ENCODE results near the gene CD22.
"Not testable (repeated sequence)": the region's sequence is repeated elsewhere in the genome, so short reads cannot be mapped to it uniquely, and the experiment has no call there.

The CD22 gene

DNA sequence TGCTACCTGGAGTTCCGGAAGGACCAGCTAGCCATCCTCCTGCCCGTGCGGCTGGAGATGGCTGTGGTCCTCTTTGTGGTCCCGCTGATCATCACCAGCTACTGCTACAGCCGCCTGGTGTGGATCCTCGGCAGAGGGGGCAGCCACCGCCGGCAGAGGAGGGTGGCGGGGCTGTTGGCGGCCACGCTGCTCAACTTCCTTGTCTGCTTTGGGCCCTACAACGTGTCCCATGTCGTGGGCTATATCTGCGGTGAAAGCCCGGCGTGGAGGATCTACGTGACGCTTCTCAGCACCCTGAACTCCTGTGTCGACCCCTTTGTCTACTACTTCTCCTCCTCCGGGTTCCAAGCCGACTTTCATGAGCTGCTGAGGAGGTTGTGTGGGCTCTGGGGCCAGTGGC lies 30.4 kb downstream of the CD22 start:
- DNase-seq (ENCODE audit: low read depth), result not testable (repeated sequence)

DNA sequence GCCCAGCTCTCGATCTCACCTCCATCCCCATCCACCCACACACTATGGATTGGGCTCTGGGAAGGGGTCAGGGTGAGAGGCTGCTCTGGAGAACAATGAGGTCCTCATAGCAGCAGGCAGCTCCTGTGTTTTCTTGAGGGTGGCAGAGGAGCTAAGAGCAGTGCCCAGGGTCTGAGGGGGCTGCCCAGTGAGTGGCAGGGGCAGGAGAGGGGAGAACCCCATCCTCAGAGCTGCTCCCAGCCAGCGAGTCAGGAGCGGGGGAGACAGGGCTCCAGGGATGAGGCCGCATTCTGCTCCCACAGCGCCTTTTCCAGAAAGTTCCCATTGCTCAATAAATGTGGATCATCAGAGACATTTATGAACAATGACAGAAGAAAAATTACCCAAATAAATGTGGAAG lies 31.1 kb downstream of the CD22 start:
- DNase-seq (ENCODE audit: low read depth), result not testable (repeated sequence)

DNA sequence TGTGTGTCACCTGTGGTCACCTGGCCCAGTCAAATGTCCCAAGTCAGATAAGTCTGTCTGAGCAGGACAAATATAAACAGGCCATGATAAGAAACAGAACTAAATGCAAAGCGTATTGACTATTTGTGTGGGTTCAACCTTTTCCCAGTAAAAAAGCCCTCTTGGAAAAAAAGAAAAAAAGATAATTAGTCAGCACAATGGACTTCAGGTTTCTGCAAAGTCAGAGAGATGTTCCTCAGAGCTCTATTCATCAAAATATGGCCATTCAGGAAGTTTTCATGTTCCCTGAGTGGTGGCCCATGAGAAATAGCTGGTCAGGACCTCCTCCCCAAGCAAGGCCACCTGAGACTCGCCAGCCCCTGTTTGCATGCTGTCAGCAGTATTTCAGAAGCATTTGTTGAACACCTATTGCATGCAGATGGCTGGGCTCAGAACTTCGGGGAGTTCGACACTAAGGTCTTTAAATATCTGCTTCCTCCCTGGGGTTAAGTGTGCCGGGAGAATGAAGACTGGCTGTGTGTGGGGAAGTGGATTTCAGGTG lies 32.0 kb downstream of the CD22 start:
- DNase-seq (ENCODE audit: low read depth), result no peak

DNA sequence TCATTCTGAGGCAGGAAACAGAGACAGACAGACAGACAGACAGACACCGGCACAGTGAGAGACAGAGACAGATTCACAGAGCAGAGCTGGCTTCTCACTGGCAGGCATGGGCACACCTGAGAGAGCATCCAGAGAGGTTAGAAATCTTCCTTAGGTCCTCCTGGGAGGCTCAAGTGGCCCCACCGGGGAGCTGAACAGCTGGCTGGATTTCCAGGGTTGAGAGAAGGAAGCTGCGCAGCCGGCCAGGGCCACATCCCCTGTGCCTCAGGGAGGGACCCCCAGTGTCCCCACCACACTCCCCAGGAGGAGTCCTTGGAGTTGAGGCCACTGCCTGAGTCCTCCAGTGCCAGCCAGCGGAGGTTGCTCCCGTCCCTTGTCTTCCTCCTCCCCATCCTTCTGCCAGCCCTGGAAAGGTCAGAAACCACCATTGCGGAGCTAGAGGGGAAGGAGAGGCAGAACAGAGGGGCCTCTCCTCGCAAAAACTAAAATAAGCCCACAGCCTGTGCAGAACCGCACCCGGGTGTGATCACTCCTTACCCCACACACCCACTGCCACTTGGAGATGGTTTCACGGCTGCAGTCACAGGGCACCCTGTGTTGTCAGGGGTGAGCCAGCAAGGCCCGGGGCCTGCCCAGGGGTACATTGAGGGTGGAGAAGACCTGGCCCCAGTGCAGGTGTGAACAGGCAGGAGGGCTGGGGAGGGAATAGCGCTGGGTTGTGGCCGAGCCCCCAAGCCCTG lies 33.4 kb downstream of the CD22 start:
- no peak for DNase-seq (ENCODE audit: low read depth)

DNA sequence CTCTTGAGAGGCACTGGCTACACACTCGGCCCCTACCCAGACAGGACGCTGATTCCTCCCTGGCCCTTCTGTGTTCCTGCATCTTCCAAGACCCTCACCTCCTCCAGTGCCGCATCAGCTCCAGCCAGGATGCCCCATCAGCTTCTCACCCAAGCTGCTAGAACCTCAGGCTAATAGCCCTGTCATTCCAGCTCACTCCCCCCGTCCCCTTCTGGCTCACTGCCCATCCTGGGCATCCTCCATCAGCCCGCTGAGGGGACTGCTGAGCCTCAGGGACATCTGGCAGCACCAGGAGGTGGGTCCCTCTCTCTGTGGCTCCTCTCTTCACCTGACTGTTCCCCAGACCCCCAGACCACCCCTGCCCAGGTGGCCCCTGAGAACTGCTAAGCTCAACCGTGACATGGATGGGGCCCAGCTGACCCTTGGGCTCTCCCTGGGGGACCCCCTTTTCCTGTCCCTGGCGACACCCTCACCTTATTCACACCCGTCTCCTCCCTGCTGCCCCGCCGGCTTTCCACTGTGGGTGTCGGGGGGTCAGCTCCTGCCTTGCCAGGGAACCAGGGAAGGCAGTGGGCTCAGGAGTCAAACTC lies 34.1 kb downstream of the CD22 start:
- DNase-seq (ENCODE audit: low read depth), result no peak

DNA sequence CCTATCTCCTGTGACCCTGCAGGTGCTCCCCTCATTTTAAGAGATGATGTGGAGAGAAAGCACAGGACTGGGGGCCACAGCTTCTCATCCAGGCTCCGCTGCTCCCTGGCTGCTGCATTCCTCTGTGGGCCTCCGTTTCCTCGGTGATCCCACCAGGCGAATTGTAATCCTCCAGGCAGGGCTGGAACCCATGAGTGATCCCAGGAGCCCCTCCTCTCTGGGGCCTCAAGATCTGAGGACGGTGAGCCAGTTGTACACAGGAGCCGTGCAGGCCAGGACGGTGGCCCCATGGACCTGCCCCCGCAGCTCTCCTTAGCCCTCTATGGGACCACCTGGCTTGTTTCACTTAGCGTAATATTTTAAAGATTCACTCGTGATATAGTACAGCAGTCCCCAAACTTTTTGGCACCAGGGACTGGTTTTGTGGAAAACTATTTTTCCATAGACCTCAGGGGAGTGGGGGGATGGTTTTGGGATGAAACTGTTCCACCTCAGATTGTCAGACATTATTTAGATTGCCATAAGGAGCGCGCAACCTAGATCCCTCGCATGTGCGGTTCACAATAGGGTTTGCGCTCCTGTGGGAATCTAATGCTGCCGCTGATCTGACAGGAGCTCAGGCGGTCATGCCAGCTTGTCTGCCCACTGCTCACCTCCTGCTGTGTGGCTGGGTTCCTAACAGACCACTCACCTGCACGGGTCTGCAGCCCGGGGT lies 34.9 kb downstream of the CD22 start:
- no peak for DNase-seq (ENCODE audit: low read depth)

DNA sequence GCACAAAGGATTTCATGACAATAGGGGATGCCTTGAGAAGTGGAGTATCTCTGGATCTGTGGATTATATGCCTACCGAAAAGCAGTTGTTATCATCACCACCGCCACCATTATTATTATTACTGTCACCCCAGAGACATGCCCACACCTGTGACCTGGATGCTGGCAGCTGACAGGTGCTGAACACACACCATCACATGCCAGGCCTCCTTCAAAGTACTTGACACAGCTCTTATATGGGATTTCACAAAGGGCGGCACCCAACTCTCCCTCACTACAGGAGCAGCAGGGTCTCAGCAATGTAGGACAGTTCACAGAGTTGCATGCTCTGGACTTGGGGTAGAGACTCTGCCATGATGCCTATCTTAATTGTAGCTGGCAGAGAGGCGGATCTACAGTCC lies 36.3 kb downstream of the CD22 start:
- DNase-seq (ENCODE audit: low read depth), result no peak

DNA sequence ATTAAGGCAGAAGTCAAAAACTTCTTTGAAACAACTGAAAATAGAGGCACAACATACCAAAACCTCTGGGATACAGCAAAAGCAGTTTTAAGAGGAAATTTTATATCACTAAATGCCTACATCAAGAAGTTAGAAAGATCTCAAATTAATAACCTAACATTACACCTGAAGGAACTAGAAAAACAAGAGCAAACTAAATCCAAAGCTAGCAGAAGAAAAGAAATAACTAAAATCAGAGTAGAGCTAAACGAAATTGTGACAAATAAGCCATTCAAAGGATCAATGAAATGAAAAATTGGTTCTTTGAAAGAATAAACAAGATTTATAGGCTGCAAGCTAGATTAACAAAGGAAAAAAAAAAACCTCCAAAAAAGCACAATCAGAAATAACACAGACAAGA lies 39.4 kb downstream of the CD22 start:
- DNase-seq (ENCODE audit: low read depth), result no peak

DNA sequence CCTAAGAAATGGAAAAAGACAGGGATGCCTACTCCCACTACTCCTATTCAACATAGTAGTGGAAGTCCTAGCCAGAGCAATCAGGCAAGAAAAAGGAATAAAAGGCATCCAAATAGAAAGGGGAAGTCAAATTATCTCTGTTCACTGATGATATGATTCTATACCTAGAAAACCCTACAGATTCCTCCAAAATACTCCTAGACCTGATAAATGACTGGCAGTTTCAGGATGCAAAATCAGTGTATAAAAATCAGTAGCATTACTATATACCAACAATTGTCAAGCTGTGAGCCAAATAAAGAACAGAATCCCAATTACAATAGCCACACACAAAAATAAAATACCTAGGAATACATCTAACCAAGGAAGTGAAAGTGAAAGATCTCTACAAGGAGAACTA lies 40.5 kb downstream of the CD22 start:
- DNase-seq (ENCODE audit: low read depth), result no peak

DNA sequence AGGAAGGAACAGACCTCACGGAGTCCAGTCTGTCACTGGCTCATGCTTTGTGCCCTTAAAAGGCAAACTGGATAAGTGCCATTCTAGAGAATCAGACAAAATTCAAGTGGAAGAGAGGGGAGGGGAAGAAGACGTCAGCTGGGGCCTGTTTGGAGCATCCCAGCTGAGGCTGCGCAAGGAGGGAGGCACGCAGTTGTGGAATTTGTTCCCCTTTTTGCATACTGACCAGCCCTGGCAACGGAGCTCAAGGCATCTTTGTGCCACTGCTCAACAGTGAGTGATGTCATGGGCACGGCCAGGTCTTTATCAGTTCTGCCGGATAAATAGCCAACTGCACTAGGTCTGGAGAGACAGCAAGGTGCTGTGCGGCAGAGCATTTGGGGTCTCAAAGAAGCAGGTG lies 41.7 kb downstream of the CD22 start, which contains the start of gene GPR42:
GPR42 (plus strand) TSS at position 347 of the 400 bp plus-strand sequence. CDS start 292 bp downstream, outside the sequence.
- no peak for DNase-seq (ENCODE audit: low read depth)

DNA sequence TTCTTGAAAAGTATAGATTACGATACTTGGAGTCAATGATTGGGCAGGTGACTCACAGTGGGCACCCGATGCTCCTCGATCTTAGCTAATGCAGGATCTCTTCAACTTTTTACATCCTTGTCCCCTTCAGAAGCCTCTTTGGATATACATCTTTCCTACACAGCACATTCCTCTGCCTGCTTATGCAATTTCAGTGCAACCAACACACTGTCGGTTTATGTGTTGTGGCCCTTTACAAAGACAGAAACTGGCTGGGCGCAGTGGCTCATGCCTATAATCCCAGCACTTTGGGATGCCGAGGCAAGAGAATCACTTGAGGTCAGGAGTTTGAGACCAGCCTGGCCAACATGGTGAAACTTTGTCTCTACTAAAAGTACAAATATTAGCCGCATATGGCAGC lies 44.5 kb downstream of the CD22 start:
- DNase-seq (ENCODE audit: low read depth), result no peak

DNA sequence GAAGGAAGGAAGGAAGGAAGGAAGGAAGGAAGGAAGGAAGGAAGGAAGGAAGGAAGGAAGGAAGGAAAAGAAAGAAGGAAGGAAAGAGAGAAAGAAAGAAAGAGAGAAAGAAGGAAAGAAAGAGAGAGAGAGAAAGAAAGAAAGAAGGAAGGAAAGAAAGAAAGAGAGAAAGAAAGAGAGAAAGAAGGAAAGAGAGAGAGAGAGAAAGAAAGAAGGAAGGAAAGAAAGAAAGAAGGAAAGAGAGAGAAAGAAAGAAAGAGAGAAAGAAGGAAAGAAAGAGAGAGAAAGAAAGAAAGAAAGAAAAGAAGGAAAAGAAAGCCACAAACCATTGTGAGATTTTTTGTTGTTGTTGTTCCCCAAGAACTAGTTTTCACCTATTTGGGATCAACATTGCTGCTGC lies 45.0 kb downstream of the CD22 start:
- DNase-seq (ENCODE audit: low read depth), result not testable (repeated sequence)

DNA sequence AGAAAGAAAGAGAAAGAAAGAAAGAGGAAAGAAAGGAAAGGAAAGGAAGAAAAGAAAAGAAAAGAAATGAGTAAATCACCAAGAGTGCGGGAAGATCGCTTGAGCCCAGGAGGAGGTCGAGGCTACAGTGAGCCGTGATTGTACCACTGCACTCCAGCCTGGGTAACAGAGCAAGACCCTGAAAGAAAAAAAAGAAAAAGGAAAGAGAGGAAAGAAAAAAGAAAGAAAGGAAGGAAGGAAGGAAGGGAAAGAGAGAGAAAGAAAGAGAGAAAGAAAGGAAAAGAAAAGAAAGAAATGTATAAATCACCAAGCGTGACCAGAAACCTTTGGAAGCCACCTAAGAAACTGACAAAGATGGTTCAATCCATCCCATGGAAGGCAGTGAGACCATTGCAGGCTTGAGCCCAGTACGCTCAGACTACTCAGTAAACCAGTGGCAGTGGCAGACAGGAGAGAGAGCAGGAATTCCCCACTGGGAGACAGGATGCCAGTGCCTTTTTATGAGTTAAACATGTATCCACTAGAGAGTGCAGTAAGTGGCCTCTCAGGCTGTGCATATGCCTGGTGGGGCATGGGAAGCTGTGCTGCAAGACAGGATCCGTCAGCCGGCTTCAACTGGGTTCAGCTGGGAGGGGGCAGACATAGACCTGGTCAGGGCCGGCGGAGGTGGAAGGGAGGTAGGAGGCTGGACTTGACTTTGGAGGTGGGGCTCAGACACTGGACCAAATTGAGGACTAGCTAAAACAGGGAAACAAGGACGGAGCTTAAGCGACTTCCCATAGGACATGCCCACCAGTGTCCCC lies 46.7 kb downstream of the CD22 start:
- DNase-seq (ENCODE audit: low read depth), result no peak

DNA sequence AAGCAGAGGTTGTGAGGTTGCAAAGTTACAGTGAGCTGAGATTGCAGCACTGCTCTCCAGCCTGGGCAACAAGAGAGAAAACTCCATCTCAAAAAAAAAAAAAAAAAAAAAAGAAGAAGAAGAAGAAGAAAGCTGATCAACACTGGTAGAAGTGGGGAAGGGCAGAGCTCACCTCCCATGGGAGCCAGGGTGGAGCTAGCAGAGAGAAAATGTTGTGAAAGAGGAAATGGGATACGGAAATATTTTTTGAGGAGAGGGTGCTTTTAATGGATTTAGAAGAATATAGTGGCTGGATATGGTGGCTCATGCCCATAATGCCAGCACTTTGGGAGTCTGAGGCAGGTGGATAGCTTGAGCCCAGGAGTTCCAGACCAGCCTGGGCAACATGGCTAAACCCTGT lies 48.7 kb downstream of the CD22 start:
- no peak for DNase-seq (ENCODE audit: low read depth)

DNA sequence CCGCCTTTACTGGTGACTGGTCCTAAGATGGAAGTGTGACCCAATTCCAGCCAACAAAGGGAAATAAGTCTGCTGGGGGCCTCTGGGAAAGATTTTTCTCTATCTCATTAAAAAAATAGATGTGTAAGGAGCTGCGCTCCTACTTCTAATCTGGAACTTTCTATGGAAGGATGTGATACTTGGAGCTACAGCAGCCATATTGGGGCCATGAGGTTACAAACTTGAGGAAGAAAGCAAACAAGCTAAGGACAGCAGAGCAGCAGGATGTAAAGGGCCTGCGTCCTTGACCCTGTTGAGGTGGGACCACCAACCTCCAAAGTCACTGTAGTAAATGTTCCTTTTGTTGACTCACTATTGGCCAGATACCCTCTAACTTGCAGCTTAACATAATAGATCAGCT lies 49.4 kb downstream of the CD22 start:
- no peak for DNase-seq (ENCODE audit: low read depth)

DNA sequence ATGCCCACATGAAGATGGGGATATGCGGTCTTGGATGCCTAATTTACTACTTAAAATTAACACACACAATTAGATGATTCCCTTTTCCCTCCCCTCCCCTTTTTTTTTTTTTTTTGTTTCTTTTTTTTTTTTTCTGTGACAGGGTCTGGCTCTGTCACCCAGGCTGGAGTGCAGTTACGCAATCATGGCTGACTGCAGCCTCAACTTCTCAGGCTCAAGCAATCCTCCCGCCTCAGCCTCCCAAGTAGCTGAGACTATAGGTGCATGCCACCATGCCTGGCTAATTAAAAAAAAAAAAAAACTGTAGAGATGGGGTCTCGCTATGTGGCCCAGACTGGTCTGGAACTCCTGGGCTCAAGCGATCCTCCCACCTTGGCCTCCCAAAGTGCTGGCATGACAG lies 50.6 kb downstream of the CD22 start:
- DNase-seq (ENCODE audit: low read depth), result not testable (repeated sequence)

DNA sequence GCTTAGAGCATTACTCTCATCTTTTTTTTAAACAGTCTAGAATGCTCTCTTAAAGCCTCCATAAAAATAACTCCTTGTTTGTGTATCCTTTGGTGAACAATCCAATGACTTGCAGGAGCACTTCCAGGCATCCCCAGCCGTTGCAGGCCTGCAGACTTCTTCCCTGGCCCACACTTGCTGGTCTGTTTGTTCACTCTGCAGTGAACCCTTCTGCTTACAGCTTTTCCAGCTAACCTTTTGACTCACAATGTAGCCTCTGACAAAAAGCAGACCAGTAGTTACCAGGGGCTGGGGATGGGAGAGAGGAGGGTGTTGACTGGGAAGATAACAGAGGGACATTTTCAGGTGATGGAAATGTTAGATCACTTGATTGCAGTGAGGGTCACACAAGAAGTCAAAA lies 51.0 kb downstream of the CD22 start:
- no peak for DNase-seq (ENCODE audit: low read depth)

DNA sequence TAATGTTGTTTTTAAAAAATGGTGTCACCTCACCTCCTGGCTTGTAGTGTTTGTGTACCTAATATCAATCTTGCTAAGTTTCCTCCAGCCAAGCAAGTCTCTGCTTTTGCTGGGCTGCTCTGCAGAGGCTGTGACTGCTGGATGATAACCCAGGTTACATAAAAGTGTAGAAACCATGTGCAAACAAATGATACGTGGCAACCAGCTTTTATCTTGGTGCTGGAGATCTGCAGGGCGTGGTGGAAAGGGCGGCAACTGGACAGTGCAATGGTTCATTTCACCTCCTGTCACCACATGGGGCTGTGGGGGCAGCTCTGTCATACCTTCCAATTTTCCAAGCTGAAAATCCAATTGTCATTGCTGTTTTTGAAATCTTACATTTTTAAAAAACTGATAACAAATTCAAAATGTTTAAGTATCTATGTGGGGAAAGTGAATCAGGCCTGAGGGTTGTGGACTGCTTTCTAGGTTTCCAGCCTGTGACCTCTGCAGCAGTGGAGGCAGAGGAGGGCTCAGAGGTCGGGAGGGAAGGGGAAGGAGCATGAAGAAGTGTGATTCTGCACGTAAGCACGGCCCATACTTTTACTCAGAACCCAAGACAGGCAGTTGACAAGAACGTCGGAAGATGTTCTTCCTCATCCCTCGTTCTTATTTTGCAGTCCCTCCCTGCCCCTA lies 51.6 kb downstream of the CD22 start:
- DNase-seq (ENCODE audit: low read depth), result no peak

DNA sequence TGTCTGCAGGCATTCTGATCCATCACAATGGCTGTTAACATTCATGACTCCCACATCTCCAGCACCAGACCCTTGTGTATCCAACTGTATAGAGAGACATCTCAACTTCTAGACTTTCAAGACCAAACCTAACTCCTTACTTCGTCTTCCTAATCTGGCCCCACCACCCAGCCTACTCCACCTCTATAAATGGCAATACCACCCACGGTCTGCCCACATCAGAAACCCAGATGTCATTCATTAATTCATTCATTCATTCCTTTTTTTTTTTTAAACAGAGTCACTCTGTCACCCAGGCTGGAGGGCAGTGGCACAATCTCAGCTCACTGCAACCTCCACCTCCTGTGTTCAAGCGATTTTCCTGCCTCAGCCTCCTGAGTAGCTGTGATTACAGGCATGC lies 52.3 kb downstream of the CD22 start:
- no peak for DNase-seq (ENCODE audit: low read depth)

DNA sequence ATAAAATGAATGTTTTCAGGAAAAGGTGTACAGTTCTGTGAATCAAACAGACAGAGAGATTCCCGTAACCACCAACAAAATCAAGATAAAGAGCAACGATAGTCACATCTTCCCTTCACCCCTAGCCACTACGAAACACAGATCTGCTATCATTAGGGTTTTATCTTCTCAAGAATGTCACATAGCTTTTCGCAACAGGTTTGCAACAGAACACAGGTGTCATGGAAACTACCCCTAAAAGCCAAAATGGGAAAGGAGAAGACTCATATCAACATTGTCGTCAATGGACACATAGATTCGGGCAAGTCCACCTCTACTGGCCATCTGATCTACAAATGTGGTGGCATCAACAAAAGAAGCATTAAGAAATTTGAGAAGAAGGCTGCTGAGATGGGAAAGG lies 52.9 kb downstream of the CD22 start:
- DNase-seq (ENCODE audit: low read depth), result no peak

DNA sequence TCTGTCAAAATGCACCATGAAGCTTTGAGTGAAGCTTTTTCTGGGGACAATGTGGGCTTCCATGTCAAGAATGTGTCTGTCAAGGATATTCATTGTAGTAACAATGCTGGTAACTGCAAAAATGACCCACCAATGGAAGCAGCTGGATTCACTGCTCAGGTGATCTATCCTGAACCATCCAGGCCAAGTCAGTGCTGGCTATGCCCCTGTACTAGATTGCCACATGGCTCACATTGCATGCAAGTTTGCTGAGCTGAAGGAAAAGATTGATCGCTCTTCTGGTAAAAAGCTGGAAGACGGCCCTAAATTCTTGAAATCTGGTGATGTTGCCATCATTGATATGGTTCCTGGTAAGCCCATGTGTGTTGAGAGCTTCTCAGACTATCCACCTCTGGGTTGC lies 54.5 kb downstream of the CD22 start:
- DNase-seq (ENCODE audit: low read depth), result no peak
